B cell (primary cell): ENCODE results near the gene IL3RA. TPM values are rescaled to one million over a fixed set of nuclear protein-coding genes. Genes with fewer than 3 reads are reported as not detected.

ENCODE experiments used
- ATAC-seq: fragments of 200-7000 bp; cut with Tn5 transposase; one replicate; pipeline ENCODE4 v1.10.0; 2021; ENCODE audit warnings: low read depth, mild to moderate bottlenecking, moderate number of reproducible peaks, moderate library complexity
- CTCF ChIA-PET: fragments of 350-600 bp; sonication (Branson Sonifier 250); formaldehyde crosslinking; loops from one replicate; lab custom pipeline; 2021; ENCODE audit warnings: antibody characterized with exemption, inconsistent platforms; lab: Charles Lee
- POLR2A ChIA-PET: fragments of 350-600 bp; sonication (Branson Sonifier 250); formaldehyde crosslinking; loops from one replicate; lab custom pipeline; 2021; ENCODE audit warnings: antibody characterized with exemption; lab: Charles Lee
- DNase-seq: peaks from one replicate; pipeline ENCODE4 v3.0.0; 2013
- H2AFZ ChIP-seq: 2 replicates; pipeline ENCODE4 v1.6.1; 2012; ENCODE audit warnings: mild to moderate bottlenecking, low read depth, low read length; ENCODE audit not compliant: insufficient read depth, poor library complexity, severe bottlenecking
- H3K27ac ChIP-seq, 2 donors: 1 replicate in 1 of 2; 2 replicates in 1 of 2; pipeline ENCODE4 v1.5.1; 2012 to 2013; ENCODE audit warnings: low read length in 2 of 2, mild to moderate bottlenecking in 2 of 2, moderate library complexity in 1 of 2
- H3K27me3 ChIP-seq, 4 experiments: fragments of 200-600 bp in 1 of 4; sonication (generic) in 1 of 4; replicated peaks in 1 of 4; 1 replicate in 2 of 4; 2 replicates in 2 of 4; pipeline versions ENCODE4 v1.6.1 to v1.7.0; 2013 to 2016; ENCODE audit warnings: low read length in 3 of 4, mild to moderate bottlenecking in 2 of 4, mixed read lengths in 1 of 4, moderate library complexity in 1 of 4; ENCODE audit not compliant: insufficient read depth in 4 of 4, control insufficient read depth in 3 of 4; ENCODE audit errors: control extremely low read depth in 1 of 4
- H3K36me3 ChIP-seq, 2 experiments: replicated peaks in 1 of 2; 1 replicate in 1 of 2; 2 replicates in 1 of 2; pipeline versions ENCODE4 v1.6.1 to v1.7.1; 2013; ENCODE audit warnings: low read length in 1 of 2; ENCODE audit not compliant: insufficient read depth in 2 of 2, control insufficient read depth in 1 of 2; ENCODE audit errors: control extremely low read depth in 1 of 2, extremely low read depth in 1 of 2
- H3K4me1 ChIP-seq, 2 donors: fragments of 200-600 bp in 1 of 2; sonication (generic) in 1 of 2; 1 replicate in 1 of 2; 2 replicates in 1 of 2; pipeline versions ENCODE4 v1.5.1 to v1.6.1; 2013 to 2017; ENCODE audit warnings: low read length in 2 of 2; ENCODE audit not compliant: control insufficient read depth in 2 of 2, insufficient read depth in 2 of 2
- H3K4me2 ChIP-seq: replicated peaks from 2 replicates; pipeline ENCODE3; 2012; ENCODE audit warnings: mild to moderate bottlenecking, low read depth, low read length; ENCODE audit not compliant: poor library complexity, severe bottlenecking
- H3K4me3 ChIP-seq, 5 experiments: fragments of 200-600 bp in 1 of 5; sonication (generic) in 1 of 5; 1 replicate in 3 of 5; 2 replicates in 2 of 5; pipeline versions ENCODE4 v1.5.1 to v1.7.0; 2011 to 2016; ENCODE audit warnings: low read length in 4 of 5, mild to moderate bottlenecking in 4 of 5, low read depth in 2 of 5, control low read depth in 1 of 5, moderate library complexity in 1 of 5; ENCODE audit not compliant: insufficient read depth in 1 of 5; ENCODE audit errors: control extremely low read depth in 1 of 5, extremely low read depth in 1 of 5
- H3K79me2 ChIP-seq: fragments of 200-600 bp; sonication (generic); one replicate; pipeline ENCODE4 v1.6.0; 2016; ENCODE audit warnings: low read length; ENCODE audit not compliant: control insufficient read depth, insufficient read depth
- H3K9ac ChIP-seq: fragments of 200-600 bp; sonication (generic); 2 replicates; pipeline ENCODE4 v1.6.1; 2017; ENCODE audit warnings: mild to moderate bottlenecking, low read length, moderate library complexity
- H3K9me3 ChIP-seq, 3 donors: one replicate each; pipeline versions ENCODE4 v1.6.1 to v1.7.1; 2013; ENCODE audit warnings: low read length in 2 of 3; ENCODE audit not compliant: control insufficient read depth in 2 of 3, insufficient read depth in 1 of 3; ENCODE audit errors: control extremely low read depth in 1 of 3
- H4K20me1 ChIP-seq: 2 replicates; pipeline ENCODE4 v1.6.0; 2012; ENCODE audit warnings: mild to moderate bottlenecking, low read length; ENCODE audit not compliant: insufficient read depth, control insufficient read depth, poor library complexity, severe bottlenecking
- H3K27ac Mint-ChIP-seq: one replicate; pipeline ENCODE4 v1.8.0; 2021; ENCODE audit warnings: mixed read lengths
- H3K27me3 Mint-ChIP-seq: one replicate; pipeline ENCODE4 v1.8.0; 2021; ENCODE audit warnings: mixed read lengths
- H3K4me1 Mint-ChIP-seq: one replicate; pipeline ENCODE4 v1.8.0; 2021; ENCODE audit warnings: mixed read lengths
- H3K4me3 Mint-ChIP-seq: one replicate; pipeline ENCODE4 v1.8.0; 2021; ENCODE audit warnings: mixed read lengths
- H3K9me3 Mint-ChIP-seq: one replicate; pipeline ENCODE4 v1.8.0; 2022; ENCODE audit warnings: mixed read lengths; ENCODE audit not compliant: insufficient read depth
- CTCF ChIP-seq: fragments of 200-600 bp; IDR thresholded peaks from one replicate; pipeline ENCODE4 v1.8.0; 2022; ENCODE audit warnings: antibody characterized with exemption, mild to moderate bottlenecking
- EZH2 ChIP-seq: IDR thresholded peaks from 2 replicates; pipeline ENCODE4 v1.6.1; 2012; ENCODE audit warnings: borderline replicate concordance, low read depth, mild to moderate bottlenecking, moderate library complexity, low read length; ENCODE audit not compliant: insufficient read depth, poor library complexity, severe bottlenecking
- WGBS: methylation state at CpG from one replicate; pipeline ENCODE4 v1.1.5; 2013; ENCODE audit warnings: missing lambda C conversion rate; ENCODE audit not compliant: insufficient coverage; 5-methylcytosine and 5-hydroxymethylcytosine counted together
- intact Hi-C: fragments of 100-400 bp; cut with micrococcal nuclease; formaldehyde crosslinking; loops from one replicate; pipeline ENCODE4 v1.10.0; 2022
- polyA plus RNA-seq: library from polyadenylated mRNA; depleted of rRNA; stranded (reverse); fragments of >200 nt; gene quantifications from 2 replicates; pipeline ENCODE4 v1.2.3, GENCODE V29; 2012
- total RNA-seq, 2 donors: library from RNA; stranded (reverse); fragments of 120-200 nt in 1 of 2; gene quantifications; 1 replicate in 1 of 2; 2 replicates in 1 of 2; pipeline versions ENCODE4 v1.2.3 to v1.2.4, GENCODE V29; 2013 to 2022

IL3RA gene
- total and polyA plus RNA-seq, 2 donors (not counting 1 experiment from before 2014, with no cell fraction given): 1.6 to 31.6 TPM

- Histone ChIP-seq H3K27me3 (no peaks in the 10 kb centered on the region), H3K27ac (no peak overlapping the region), H3K9ac (no peak overlapping the region), H3K79me2 (no peaks in the 10 kb centered on the region), H2AFZ (no peak overlapping the region), H4K20me1 (no peaks in the 10 kb centered on the region), H3K4me1 (no peaks in the 10 kb centered on the region), H3K36me3 (peaks cover 4 to 49% of the 10 kb centered on the region in 2 experiments), H3K4me2 (no peak overlapping the region), H3K9me3 (peaks cover 0 to 46% (median 20%) of the 10 kb centered on the region in 3 donors), H3K4me3 (no peak overlapping the region)
- WGBS: 100% methylated on average over 1 of the region's 2 CpGs
- H3K4me3 Mint-ChIP-seq: no peak overlapping the region
- ATAC-seq: no peak
- H3K27me3 Mint-ChIP-seq: no peaks in the 10 kb centered on the region
- no peaks in the 10 kb centered on the region for H3K4me1 Mint-ChIP-seq
- no peak overlapping the region for H3K27ac Mint-ChIP-seq
- peaks cover 9% of the 10 kb centered on the region for H3K9me3 Mint-ChIP-seq
- POLR2A ChIA-PET: no interaction called here
- CTCF ChIA-PET: no interaction called here
- intact Hi-C loops: no loop called here
- TF ChIP-seq EZH2: no peak
- no peak for TF ChIP-seq CTCF
- DNase-seq: no peak
These were observed 86.6 kb downstream of the IL3RA start for GRCh38 chrX:1423215-1423614.

- Histone ChIP-seq H3K36me3 (peaks cover 4 to 38% of the 10 kb centered on the region in 2 experiments), H3K9me3 (peaks cover 0 to 36% (median 16%) of the 10 kb centered on the region in 3 donors), H3K27ac (no peak overlapping the region), H2AFZ (no peak overlapping the region), H3K27me3 (no peaks in the 10 kb centered on the region), H3K79me2 (no peaks in the 10 kb centered on the region), H4K20me1 (no peaks in the 10 kb centered on the region), H3K4me3 (no peak overlapping the region), H3K4me2 (no peak overlapping the region), H3K9ac (no peak overlapping the region), H3K4me1 (no peaks in the 10 kb centered on the region)
- H3K4me3 Mint-ChIP-seq: no peak overlapping the region
- peaks cover 9% of the 10 kb centered on the region for H3K9me3 Mint-ChIP-seq
- no peak for ATAC-seq
- ChIA-PET CTCF (no interaction called here), POLR2A (no interaction called here)
- TF ChIP-seq CTCF: no peak
- TF ChIP-seq EZH2: no peak
- no peaks in the 10 kb centered on the region for H3K4me1 Mint-ChIP-seq
- no peak for DNase-seq
- no peak overlapping the region for H3K27ac Mint-ChIP-seq
- intact Hi-C loops: no loop called here
- H3K27me3 Mint-ChIP-seq: no peaks in the 10 kb centered on the region
- 81% methylated on average over 9 of the region's 9 CpGs for WGBS
These were observed 87.7 kb downstream of the IL3RA start for GRCh38 chrX:1424147-1424851.
